ENCODE results near the gene IGF2. TPM values are rescaled to one million over a fixed set of nuclear protein-coding genes. Genes with fewer than 3 reads are reported as not detected.
"Not testable (repeated sequence)": the region's sequence is repeated elsewhere in the genome, so short reads cannot be mapped to it uniquely, and the experiment has no call there.

IGF2 gene
- under 1 TPM; 0.07 to 0.08 TPM for total RNA-seq

- H3K27ac Mint-ChIP-seq, result no peak within 1 kb of the TSS
- H3K36me3 Mint-ChIP-seq (ENCODE audit: low read depth), result no peaks in the 10 kb centered on the region
- H3K4me1 Mint-ChIP-seq, result peaks cover 11% of the 10 kb centered on the region
- no peak within 1 kb of the TSS for H3K4me3 Mint-ChIP-seq
- H3K27me3 Mint-ChIP-seq, result peaks cover 59% of the 10 kb centered on the region
- CTCF ChIA-PET, result interaction anchor here (1.3 kb wide), 1 partner anchor 12 kb away, joined by 4 read pairs; no protein-coding TSS in a partner anchor
- H3K9me3 Mint-ChIP-seq, result no peaks in the 10 kb centered on the region
- POLR2A ChIA-PET, result no interaction called here
- DNase-seq, result no peak
These were observed at the start of gene IGF2 for GRCh38 chr11:2139123-2139521. IGF2 (minus strand) TSS chr11:2139389; CDS start chr11:2135523, 3,866 bp downstream.

- Mint-ChIP-seq H3K27me3 (peaks cover 2% of the 10 kb centered on the region), H3K27ac (no peak overlapping the region), H3K9me3 (no peaks in the 10 kb centered on the region), H3K4me3 (no peak overlapping the region), H3K4me1 (peaks cover 3% of the 10 kb centered on the region), H3K36me3 (ENCODE audit: low read depth) (no peaks in the 10 kb centered on the region)
- ChIA-PET POLR2A (no interaction called here), CTCF (no interaction called here)
- DNase-seq, result no peak
These were observed 49.6 kb upstream of the IGF2 start for GRCh38 chr11:2188745-2189144.

DNA sequence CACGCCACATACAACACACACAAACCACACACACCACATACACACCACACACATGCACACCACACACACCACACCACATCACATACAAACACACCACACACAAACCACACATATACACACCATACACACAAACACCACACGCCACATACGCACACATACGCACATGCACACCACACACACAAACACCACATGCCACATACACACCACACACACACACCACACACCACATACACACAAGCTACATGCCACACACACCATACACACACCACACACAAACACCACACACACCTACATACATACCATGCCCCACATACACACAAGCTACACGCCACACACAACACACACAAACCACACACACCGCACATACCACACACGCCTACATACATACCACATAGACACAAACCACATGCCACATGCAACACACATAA lies 48.1 kb upstream of the IGF2 start:
- ChIA-PET POLR2A (no interaction called here), CTCF (interaction anchor here (1.5 kb wide), 1 partner anchor 25 kb away, joined by 5 read pairs; no protein-coding TSS in a partner anchor)
- Mint-ChIP-seq H3K36me3 (ENCODE audit: low read depth) (no peaks in the 10 kb centered on the region), H3K27me3 (peaks cover 2% of the 10 kb centered on the region), H3K4me3 (no peak overlapping the region), H3K4me1 (peaks cover 3% of the 10 kb centered on the region), H3K27ac (no peak overlapping the region), H3K9me3 (no peaks in the 10 kb centered on the region)
- DNase-seq, result no peak

DNA sequence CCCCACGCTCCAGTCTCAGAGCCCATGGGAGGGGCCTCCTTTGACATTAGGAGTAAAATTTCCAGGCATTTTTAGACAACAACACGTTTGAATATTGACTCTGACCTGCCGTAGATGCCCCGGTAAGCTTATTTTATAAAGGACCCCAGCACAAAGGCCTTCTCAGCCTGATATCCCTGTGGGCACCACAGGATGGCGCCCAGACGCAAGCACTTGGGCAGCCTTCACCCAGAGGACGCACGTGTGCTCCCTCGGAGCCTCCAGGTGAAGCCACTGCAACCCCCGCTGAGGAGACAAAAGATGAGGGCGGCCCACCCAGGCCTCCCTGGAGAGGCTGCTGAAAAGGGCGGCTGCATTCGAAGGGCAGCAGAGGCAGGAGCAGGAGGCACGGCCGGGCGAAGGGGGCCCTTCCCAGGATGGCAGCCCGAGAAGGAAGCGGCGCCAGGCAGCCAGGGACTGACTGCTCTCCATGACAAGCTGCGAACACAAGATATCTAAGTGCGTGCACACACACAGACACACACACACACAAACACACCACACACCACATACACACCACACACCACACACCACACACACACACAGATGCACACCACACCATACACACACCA lies 47.6 kb upstream of the IGF2 start:
- H3K27ac Mint-ChIP-seq, result no peak overlapping the region
- peak; percentile 47 for DNase-seq
- ChIA-PET CTCF (interaction anchor here (0.6 to 1.5 kb wide), 7 partner anchors 11 to 911 kb away, joined by 3 to 12 read pairs (median 4); partner anchors contain the start of genes C11orf21 and TSPAN32), POLR2A (no interaction called here)
- peaks cover 3% of the 10 kb centered on the region for H3K4me1 Mint-ChIP-seq
- H3K27me3 Mint-ChIP-seq, result peaks cover 2% of the 10 kb centered on the region
- H3K4me3 Mint-ChIP-seq, result no peak overlapping the region
- H3K9me3 Mint-ChIP-seq, result no peaks in the 10 kb centered on the region
- H3K36me3 Mint-ChIP-seq (ENCODE audit: low read depth), result no peaks in the 10 kb centered on the region

DNA sequence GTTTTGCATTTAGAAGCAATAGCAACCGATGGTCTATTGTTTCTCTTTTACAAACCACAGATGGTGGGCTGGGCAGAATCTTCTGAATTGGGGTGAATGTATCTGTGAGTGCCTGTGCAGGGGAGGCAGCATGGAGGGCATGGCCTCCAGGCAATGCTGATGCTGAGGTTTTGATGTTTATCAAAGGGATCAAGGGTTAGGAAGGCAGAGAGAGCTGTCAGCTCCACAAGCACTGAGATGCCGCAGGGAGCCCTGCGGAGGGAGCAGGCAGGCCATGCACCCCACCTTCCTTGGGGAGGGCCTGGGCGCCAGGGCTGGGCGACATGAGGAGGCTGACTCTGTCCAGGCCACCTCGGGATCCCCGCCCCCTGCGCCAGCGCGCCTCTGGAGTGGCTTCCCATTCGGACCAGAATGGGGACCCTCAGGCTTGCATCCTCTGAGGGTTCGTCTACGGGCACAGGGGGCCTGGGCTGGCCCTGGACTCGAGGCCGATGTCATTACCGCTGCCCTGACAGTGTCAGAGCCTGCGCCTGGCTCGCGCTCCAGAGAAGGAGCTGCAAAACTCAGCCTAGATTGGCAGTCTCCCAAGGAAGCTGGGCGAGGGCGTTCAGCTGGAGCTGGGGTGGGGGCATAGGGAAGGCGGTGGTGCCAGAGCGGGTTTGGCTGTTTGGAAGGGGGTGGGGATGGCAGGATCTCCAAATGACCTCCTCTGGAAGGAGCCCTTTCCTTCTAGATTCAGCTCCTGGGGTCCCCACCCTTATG lies 46.3 kb upstream of the IGF2 start:
- POLR2A ChIA-PET, result no interaction called here

DNA sequence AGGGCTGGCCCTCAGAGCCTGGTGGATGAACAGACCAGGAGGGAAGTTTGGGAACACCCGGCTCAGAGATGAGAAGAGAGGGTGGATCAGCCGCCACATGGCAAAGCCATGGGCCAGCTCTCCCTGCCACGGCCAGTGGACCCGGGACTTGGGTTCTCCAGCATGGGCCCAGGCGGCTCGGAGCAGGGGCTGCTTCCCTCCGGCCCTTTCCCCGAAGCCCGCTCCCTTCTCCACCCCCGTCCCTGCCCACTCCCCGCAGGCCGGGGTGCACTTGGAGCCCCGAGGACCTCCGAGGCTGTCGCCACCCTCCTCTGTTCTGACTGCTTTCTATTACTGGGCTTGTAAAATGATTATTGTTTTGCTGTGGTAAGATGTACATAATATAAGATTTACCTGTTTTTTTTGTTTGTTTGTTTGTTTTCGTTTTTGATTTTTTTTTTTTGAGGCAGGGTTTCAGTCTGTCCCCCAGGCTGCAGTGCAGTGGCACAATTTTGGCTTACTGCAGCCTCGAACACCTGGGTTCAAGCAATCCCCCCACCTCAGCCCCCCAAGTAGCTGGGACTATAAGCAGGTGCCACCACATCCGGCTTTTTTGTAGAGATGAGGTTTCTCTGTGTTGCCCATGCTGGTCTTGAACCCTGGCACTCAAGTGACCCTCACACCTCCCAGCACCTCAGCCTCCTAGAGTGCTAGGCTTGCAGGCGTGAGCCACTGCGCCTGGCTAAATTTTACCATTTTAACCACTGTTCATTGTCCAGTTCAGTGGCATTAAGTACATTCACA lies 43.7 kb upstream of the IGF2 start:
- ChIA-PET CTCF (interaction anchor here (1.5 kb wide), 1 partner anchor 15 kb away, joined by 5 read pairs; no protein-coding TSS in a partner anchor), POLR2A (no interaction called here)
- no peaks in the 10 kb centered on the region for H3K9me3 Mint-ChIP-seq
- H3K4me1 Mint-ChIP-seq, result no peaks in the 10 kb centered on the region
- no peaks in the 10 kb centered on the region for H3K27me3 Mint-ChIP-seq
- H3K27ac Mint-ChIP-seq, result no peak overlapping the region
- H3K4me3 Mint-ChIP-seq, result no peak overlapping the region
- no peak for DNase-seq
- no peaks in the 10 kb centered on the region for H3K36me3 Mint-ChIP-seq (ENCODE audit: low read depth)

More for the DNA sequence above, 46.3 kb upstream of the IGF2 start:
- Mint-ChIP-seq H3K4me1 (no peaks in the 10 kb centered on the region), H3K4me3 (no peak overlapping the region), H3K9me3 (no peaks in the 10 kb centered on the region), H3K36me3 (ENCODE audit: low read depth) (no peaks in the 10 kb centered on the region), H3K27me3 (no peaks in the 10 kb centered on the region), H3K27ac (no peak overlapping the region)
- DNase-seq, result no peak
- CTCF ChIA-PET, result interaction anchor here (0.9 to 1.5 kb wide), 7 partner anchors 12 to 236 kb away, joined by 3 to 12 read pairs (median 3); partner anchors contain the start of genes C11orf21 and TSPAN32

- POLR2A ChIA-PET, result no interaction called here
- Mint-ChIP-seq H3K27ac (no peak overlapping the region), H3K4me1 (no peaks in the 10 kb centered on the region), H3K36me3 (ENCODE audit: low read depth) (no peaks in the 10 kb centered on the region), H3K4me3 (no peak overlapping the region), H3K9me3 (no peaks in the 10 kb centered on the region), H3K27me3 (no peaks in the 10 kb centered on the region)
- CTCF ChIA-PET, result no interaction called here
- DNase-seq, result no peak
These were observed 42.9 kb upstream of the IGF2 start for GRCh38 chr11:2182075-2182474.

DNA sequence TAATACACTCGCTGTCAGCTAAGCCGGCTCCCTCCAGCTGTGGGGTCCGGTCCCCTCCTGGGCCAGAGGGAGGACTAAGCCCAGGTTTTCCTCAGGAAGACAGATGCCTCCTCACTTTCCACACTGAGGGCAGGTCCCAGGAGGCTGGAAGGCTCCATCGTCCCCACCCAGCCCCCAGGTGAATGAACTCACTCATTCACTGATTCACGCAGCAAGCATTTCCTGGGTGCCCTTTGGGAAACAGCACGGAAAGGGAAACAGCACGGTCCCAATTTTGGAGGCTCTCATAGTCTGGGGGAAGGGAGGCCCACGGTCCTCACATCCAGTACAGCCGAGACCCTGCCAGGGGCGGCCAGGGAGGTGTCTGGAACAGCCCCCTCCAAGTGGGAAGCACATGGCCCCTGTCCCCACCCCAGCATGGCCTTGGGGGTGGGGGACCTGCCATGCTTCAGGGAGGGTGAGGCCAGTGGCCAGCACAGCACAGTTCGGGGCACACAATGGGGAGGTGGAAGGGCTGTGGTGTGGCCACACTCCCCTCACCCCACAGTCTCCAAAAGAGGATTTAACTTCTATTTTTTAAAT lies 41.7 kb upstream of the IGF2 start:
- H3K27ac Mint-ChIP-seq, result no peak overlapping the region
- H3K9me3 Mint-ChIP-seq, result peaks cover 2% of the 10 kb centered on the region
- H3K36me3 Mint-ChIP-seq (ENCODE audit: low read depth), result no peaks in the 10 kb centered on the region
- ChIA-PET CTCF (no interaction called here), POLR2A (no interaction called here)
- H3K27me3 Mint-ChIP-seq, result no peaks in the 10 kb centered on the region
- H3K4me3 Mint-ChIP-seq, result no peak overlapping the region
- no peak for DNase-seq
- no peaks in the 10 kb centered on the region for H3K4me1 Mint-ChIP-seq

DNA sequence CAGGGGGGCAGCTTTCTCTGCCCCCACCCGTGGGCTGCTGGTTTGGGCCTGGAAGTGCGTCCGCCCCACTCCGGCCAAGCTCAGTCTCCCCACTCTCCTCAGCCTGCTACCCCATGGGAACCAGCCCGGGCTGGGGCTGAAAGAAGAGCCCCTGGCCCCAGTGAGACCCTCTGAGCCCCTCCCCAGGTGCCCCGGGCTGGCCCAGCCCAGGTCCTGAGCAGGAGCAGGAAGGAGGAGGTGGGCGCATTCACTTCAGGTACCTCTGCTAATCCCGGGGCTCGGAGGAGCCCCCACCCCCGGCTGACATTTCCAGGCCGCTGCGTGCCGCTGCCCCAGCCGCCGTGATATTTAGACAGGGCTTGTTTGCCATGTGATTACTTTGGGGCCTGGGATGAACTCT lies 41.2 kb upstream of the IGF2 start:
- DNase-seq, result no peak
- no peak overlapping the region for H3K27ac Mint-ChIP-seq
- H3K27me3 Mint-ChIP-seq, result no peaks in the 10 kb centered on the region
- ChIA-PET POLR2A (no interaction called here), CTCF (no interaction called here)
- H3K9me3 Mint-ChIP-seq, result peaks cover 2% of the 10 kb centered on the region
- H3K4me3 Mint-ChIP-seq, result no peak overlapping the region
- H3K36me3 Mint-ChIP-seq (ENCODE audit: low read depth), result no peaks in the 10 kb centered on the region
- no peaks in the 10 kb centered on the region for H3K4me1 Mint-ChIP-seq

DNA sequence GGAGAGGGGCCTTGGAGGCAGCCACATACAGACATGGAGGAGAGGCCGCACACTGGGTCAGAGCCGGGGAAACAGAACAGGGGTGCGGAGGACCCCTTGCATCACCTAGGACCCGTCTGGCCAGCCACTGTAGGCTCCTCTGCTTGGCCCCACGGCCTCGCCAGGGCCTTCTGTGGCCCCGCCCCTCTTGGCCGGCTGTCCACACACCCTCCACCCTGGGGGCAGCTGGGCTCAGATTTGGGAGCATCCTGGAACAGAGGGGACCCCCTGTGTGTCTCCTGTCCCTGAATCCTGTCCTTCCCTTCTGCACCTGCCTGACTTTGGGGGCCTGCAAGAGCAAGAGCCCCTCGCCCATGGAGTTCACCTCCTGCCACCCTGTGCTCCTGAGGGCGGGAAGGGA lies 40.3 kb upstream of the IGF2 start:
- CTCF ChIA-PET, result no interaction called here
- no peak overlapping the region for H3K4me3 Mint-ChIP-seq
- H3K27me3 Mint-ChIP-seq, result no peaks in the 10 kb centered on the region
- no peaks in the 10 kb centered on the region for H3K4me1 Mint-ChIP-seq
- H3K27ac Mint-ChIP-seq, result no peak overlapping the region
- POLR2A ChIA-PET, result no interaction called here
- peaks cover 2% of the 10 kb centered on the region for H3K9me3 Mint-ChIP-seq
- DNase-seq, result no peak
- no peaks in the 10 kb centered on the region for H3K36me3 Mint-ChIP-seq (ENCODE audit: low read depth)

DNA sequence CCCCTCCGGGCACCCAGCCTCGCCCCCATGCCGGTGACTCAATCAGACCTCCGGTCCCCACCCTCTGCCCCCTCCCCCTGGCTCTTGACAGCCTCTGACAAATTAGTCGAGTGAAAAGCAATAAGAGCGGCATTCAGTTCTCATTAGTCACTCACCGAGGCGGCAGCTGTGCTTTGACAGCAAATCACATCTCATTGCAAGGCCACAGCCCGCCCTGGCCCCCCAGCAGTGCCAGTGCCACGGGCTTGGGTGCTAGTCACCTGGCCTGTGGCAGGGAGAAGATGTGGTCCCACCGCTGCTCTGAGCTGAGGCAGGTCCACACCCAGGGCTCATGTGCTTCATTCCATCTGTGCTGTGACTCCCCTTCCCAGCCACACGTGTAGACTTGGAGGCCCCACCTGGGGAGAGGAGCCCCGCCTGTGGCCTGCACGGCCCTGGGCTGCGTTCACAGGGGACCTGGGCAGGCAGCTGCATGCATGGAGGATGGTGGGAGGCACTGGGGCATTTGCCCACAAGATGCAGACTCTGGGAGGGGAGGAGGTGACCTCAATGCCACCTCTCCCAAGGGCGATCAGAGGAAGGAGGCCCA lies 39.8 kb upstream of the IGF2 start:
- no peak overlapping the region for H3K4me3 Mint-ChIP-seq
- CTCF ChIA-PET, result no interaction called here
- no peak overlapping the region for H3K27ac Mint-ChIP-seq
- H3K9me3 Mint-ChIP-seq, result peaks cover 2% of the 10 kb centered on the region
- no peaks in the 10 kb centered on the region for H3K27me3 Mint-ChIP-seq
- H3K4me1 Mint-ChIP-seq, result no peaks in the 10 kb centered on the region
- DNase-seq, result no peak
- no peaks in the 10 kb centered on the region for H3K36me3 Mint-ChIP-seq (ENCODE audit: low read depth)
- POLR2A ChIA-PET, result no interaction called here

DNA sequence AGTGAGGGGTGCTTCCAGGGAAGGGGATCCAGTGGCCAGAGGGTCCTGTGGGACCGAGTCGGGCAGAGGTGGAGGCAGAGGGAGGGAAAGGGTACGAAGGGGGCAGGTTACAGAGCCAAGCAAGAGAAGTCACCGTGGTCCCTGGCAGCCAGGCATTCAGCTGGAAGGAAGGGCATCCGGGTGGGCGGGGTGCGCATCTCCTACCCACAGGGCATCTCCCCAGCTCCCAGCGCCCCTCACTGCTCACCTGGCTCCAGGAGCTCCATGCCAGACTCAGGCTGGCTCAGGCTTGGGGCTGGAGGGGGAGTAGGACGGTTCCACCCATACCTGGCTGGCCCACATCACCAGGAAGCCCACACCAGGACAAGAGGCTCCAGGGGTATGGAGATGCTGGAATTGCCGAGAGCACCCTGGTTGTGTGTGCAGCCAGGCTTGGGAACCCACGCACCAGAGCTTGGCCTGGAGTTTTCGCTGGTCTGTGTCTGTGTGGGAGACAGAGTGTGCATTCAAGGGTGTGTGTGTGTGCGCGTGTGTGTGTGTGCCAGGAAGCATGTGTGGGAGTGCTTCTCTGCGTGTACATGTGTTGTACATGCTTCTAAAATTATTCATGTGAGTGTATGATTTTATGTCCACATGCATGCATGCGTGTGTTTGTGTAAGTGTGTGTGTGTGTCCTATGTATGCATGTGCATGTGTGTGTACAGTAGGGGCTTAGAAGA lies 39.0 kb upstream of the IGF2 start:
- H3K9me3 Mint-ChIP-seq; POLR2A ChIA-PET; H3K4me1 Mint-ChIP-seq; H3K27ac Mint-ChIP-seq; H3K27me3 Mint-ChIP-seq; DNase-seq; H3K36me3 Mint-ChIP-seq (ENCODE audit: low read depth); H3K4me3 Mint-ChIP-seq: not testable (repeated sequence)
- CTCF ChIA-PET, result interaction anchor here (0.7 kb wide), 1 partner anchor 243 kb away, joined by 3 read pairs; no protein-coding TSS in a partner anchor
